Measurements from ENCODE around the gene PAK5.

DNA sequence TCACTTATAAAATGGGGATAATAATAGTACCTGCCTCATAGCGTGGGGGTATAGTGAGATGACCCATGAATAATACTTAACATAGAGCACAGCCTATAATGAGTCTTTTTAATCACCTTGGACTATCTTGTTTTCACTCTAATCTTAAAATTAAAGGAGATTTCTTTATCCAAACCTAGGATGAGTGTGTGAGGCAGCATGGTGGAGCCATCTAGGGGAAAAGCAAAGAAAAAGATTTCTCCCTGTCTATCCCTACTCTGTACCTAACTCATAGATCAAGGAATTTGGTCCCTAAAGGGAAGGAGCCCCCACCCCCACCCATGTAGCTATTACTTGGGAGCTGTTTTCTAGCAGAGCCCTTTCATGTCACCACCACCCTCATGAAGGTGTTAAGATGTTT, 45.2 kb upstream of the PAK5 start:
- TF ChIP-seq CTCF (IDR thresholded peaks at IDR 0.05) (peak; percentile 41), TCF7L2 (IDR thresholded peaks at IDR 0.05; ENCODE audit: low read depth, low read length) (no peak), POLR2AphosphoS5 (IDR thresholded peaks at IDR 0.05; ENCODE audit: low read depth, low read length) (no peak), REST (IDR thresholded peaks at IDR 0.05; ENCODE audit: insufficient read depth in 1 of 2, low read depth in 2 of 2, low read length in 1 of 2) (no peak), SIN3A (IDR thresholded peaks at IDR 0.05; ENCODE audit: borderline replicate concordance, insufficient read depth, low read depth, low read length) (no peak)

All from Panc1 (cell line).